Ascending aorta (tissue), 2 donors: ENCODE measurements around the gene SPHK2. TPM values are rescaled to one million over a fixed set of nuclear protein-coding genes. Genes with fewer than 3 reads are reported as not detected.
"Not testable (repeated sequence)": the region's sequence is repeated elsewhere in the genome, so short reads cannot be mapped to it uniquely, and the experiment has no call there.

Source experiments
- DNase-seq, 2 donors: peaks; one replicate each; pipeline ENCODE4 v3.0.0-alpha.2; 2019; ENCODE audit warnings: low spot score in 2 of 2
- H3K27ac ChIP-seq, 2 donors: fragments of 200-600 bp; sonication (generic); one replicate each; pipeline ENCODE4 v1.5.1; 2016 to 2017; ENCODE audit warnings: mild to moderate bottlenecking in 1 of 2
- H3K27me3 ChIP-seq: fragments of 200-600 bp; sonication (generic); one replicate; pipeline ENCODE4 v1.5.1; 2017
- H3K36me3 ChIP-seq, 2 donors: fragments of 200-600 bp; sonication (generic); one replicate each; pipeline ENCODE4 v1.5.1; 2016
- H3K4me1 ChIP-seq, 2 donors: fragments of 200-600 bp; sonication (generic); one replicate each; pipeline ENCODE4 v1.5.1; 2016 to 2017; ENCODE audit warnings: mild to moderate bottlenecking in 1 of 2
- H3K4me3 ChIP-seq, 2 donors: fragments of 200-600 bp; sonication (generic); one replicate each; pipeline ENCODE4 v1.5.1; 2016 to 2017; ENCODE audit warnings: mild to moderate bottlenecking in 1 of 2
- H3K9me3 ChIP-seq, 2 donors: fragments of 200-600 bp; sonication (generic); one replicate each; pipeline ENCODE4 v1.5.1; 2016
- intact Hi-C: fragments of 100-400 bp; cut with DNase I; formaldehyde crosslinking; loops from one replicate; pipeline ENCODE4 v1.15.1; 2023
- total RNA-seq: library from RNA; depleted of rRNA; stranded (reverse); fragments of >200 nt; gene quantifications from one replicate; pipeline ENCODE4 v1.1.0, GENCODE V29; 2016
- TF ChIP-seq, protein P1 (sequence below), 3 experiments: fragments of 200-600 bp in 2 of 3; fragments of 450-650 bp in 1 of 3; sonication (generic) in 2 of 3; IDR thresholded peaks; one replicate each; pipeline ENCODE4 v1.5.1; 2016 to 2019; ENCODE audit warnings: antibody characterized with exemption in 3 of 3, mild to moderate bottlenecking in 1 of 3, moderate library complexity in 1 of 3

The SPHK2 gene
- total RNA-seq, 1 donor from 2014 or later, result 35.3 TPM

DNA sequence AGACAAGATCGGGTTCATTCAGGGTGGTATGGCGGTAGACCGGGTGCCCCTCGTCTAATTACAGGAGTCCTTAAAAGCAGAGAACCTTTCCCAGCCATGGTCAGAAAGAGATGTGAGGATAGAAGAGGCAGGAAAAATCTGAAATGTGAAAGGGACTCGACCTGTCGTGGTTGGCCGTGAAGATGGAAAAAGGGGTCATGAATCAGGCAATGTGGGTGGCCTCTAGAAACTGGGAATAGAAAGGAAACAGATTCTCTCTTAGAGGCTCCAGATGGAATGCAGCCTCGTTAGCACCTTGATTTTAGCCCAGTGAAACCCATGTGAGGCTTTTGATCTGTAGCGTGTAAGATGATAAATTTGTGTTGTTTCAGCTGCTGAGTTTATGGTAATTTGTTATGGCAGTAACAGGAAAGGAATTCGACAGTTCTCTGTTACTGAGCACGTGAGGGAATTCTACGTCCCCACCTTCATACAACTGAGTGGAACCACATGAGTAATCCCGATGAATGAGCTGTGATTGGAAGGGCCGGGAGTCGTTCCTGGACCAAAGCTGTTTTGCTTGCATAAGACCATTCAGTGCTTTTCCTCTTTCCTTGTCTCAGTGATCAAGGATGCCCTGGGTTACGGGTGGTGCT lies 37.7 kb downstream of the SPHK2 start:
- Histone ChIP-seq H3K4me1 (no peaks in the 10 kb centered on the region), H3K4me3 (no peak overlapping the region), H3K9me3 (no peaks in the 10 kb centered on the region), H3K36me3 (no peaks in the 10 kb centered on the region), H3K27me3 (no peaks in the 10 kb centered on the region), H3K27ac (no peak overlapping the region)
- TF ChIP-seq, protein P1, sequence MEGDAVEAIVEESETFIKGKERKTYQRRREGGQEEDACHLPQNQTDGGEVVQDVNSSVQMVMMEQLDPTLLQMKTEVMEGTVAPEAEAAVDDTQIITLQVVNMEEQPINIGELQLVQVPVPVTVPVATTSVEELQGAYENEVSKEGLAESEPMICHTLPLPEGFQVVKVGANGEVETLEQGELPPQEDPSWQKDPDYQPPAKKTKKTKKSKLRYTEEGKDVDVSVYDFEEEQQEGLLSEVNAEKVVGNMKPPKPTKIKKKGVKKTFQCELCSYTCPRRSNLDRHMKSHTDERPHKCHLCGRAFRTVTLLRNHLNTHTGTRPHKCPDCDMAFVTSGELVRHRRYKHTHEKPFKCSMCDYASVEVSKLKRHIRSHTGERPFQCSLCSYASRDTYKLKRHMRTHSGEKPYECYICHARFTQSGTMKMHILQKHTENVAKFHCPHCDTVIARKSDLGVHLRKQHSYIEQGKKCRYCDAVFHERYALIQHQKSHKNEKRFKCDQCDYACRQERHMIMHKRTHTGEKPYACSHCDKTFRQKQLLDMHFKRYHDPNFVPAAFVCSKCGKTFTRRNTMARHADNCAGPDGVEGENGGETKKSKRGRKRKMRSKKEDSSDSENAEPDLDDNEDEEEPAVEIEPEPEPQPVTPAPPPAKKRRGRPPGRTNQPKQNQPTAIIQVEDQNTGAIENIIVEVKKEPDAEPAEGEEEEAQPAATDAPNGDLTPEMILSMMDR (IDR thresholded peaks at IDR 0.05), result no peak
- DNase-seq, result no peak
- intact Hi-C loops, result no loop called here

DNA sequence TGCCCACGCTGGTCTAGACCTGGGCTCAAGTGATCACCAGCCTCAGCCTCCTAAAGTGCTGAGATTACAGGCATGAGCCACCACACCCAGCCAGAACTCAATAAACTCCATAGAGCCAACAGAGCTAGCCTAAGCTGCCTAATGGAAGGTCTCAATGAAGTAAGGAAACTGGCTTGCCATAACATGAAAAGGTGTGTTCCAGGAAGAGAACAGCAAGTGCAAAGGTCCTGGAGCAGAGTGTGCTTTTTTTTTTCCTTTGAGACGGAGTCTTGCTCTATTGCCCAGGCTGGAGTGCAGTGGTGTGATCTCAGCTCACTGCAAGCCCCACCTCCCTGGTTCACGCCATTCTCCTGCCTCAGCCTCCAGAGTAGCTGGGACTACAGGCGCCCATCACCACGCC lies 38.5 kb downstream of the SPHK2 start:
- H3K9me3 ChIP-seq, intact Hi-C loops, H3K27me3 ChIP-seq, H3K4me3 ChIP-seq, H3K36me3 ChIP-seq, H3K4me1 ChIP-seq, DNase-seq, H3K27ac ChIP-seq: not testable (repeated sequence)

DNA sequence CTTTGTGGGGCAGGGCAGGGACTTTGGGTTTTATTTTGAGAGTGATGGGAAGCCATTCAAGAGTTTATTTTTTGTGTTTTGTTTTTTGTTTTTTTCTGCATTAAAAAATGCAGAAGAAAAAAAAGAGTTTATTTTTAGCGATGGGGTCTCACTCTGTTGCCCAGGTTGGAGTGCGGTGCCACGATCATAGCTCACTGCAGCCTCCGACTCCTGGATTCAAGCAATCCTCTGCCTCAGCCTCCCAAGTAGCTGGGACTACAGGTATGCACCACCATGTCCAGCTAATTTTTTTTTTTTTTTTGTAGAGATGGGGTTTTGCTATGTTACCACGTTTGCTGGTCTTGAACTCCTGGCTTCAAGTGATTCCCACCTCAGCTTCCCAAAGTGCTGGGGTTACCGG lies 39.2 kb downstream of the SPHK2 start:
- no peaks in the 10 kb centered on the region for H3K36me3 ChIP-seq
- H3K4me3 ChIP-seq, result no peak overlapping the region
- no peaks in the 10 kb centered on the region for H3K9me3 ChIP-seq
- intact Hi-C loops, result no loop called here
- no peak overlapping the region for H3K27ac ChIP-seq
- TF ChIP-seq, protein P1 (IDR thresholded peaks at IDR 0.05), result no peak
- H3K27me3 ChIP-seq, result no peaks in the 10 kb centered on the region
- H3K4me1 ChIP-seq, result no peaks in the 10 kb centered on the region
- no peak for DNase-seq

DNA sequence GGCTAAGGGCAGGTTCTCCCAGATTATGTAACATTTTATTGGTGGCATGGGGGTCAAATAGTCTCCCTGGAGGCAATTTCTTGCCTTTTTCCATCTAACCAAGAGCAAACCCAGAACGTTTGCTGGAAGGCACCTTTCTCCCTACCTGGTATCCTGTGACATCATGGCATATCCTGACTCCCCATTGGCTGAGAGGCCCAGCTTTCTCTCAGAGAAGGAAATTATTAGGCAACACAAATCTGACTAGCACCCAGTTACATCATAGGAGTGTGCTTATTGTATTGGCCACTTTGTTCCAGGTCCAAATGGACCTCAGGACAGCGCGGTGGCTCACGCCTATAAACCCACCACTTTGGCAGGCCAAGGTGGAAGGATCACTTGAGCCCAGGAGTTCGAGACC lies 40.5 kb downstream of the SPHK2 start:
- Histone ChIP-seq H3K4me1 (no peaks in the 10 kb centered on the region), H3K27ac (no peak overlapping the region), H3K36me3 (no peaks in the 10 kb centered on the region), H3K4me3 (no peak overlapping the region), H3K27me3 (no peaks in the 10 kb centered on the region), H3K9me3 (no peaks in the 10 kb centered on the region)
- TF ChIP-seq, protein P1 (IDR thresholded peaks at IDR 0.05), result no peak
- intact Hi-C loops, result no loop called here
- no peak for DNase-seq

DNA sequence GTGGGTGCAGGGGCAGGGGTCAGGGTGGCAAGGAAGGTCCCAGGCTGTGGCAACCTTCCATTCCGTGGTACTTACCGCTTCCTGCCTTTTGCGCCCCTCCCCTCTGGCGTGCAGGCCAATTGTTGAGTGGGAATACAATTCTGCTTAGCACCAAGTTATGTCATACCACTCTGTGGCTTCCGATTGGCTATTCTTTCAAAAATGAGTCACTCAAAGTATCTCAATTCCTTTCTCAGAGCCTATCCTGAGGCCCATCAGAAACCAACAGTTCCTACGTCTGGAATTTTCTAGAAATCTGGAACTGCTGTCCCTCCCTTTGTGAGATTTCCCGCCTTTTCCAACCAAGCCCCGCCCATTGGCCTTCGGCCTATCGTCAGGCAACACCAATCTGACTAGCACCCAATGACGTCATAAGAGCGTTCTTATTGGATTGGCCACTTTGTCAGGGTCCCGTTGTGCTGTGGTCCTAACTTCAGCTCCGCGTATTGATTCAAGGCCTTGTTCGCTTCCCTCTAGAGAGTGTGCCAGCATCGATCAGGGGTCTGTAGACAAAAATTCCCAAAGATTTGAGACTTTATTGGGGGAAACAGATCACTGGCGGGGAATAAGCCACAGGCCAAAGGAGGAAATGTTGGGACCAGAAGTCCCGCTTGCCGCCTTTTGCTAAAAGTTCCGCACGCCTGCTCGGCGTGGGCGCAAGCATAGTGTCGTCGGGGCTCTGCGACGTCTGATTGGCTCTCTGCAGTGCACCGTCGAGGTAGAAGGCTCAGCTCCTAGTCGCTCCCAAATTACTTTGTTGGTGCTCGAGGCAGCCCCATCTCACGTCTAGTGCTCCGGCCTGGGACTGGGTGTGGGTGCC lies 41.8 kb downstream of the SPHK2 start:
- DNase-seq, result peak; percentile 73 to 93
- intact Hi-C loops, result no loop called here
- Histone ChIP-seq H3K9me3 (no peaks in the 10 kb centered on the region), H3K4me1 (no peaks in the 10 kb centered on the region), H3K27me3 (no peaks in the 10 kb centered on the region), H3K27ac (peak overlapping the region in 1 of 2 donors; percentile 50), H3K4me3 (no peak overlapping the region), H3K36me3 (no peaks in the 10 kb centered on the region)
- TF ChIP-seq, protein P1 (IDR thresholded peaks at IDR 0.05), result no peak

DNA sequence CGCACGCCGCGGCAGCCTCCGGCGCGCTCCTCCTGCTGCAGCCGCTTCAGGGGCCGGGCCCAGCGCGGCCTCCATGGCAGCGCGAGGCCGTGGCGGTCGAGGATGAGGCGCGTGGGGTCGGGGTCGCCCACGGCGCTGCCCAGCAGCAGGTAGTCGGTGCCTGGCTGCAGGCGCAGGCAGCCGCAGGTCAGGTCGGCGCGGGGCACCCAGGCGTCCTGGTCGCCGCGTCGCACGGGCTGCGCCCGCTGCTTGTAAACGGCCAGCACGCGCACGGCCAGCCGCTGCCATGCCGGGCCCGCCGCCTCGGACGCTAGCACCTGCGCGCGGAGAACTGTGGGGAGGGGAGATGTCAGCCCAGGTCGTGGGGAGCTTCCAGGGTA lies 42.4 kb downstream of the SPHK2 start:
- DNase-seq, result no peak
- no peak overlapping the region for H3K4me3 ChIP-seq
- H3K4me1 ChIP-seq, result no peaks in the 10 kb centered on the region
- TF ChIP-seq, protein P1 (IDR thresholded peaks at IDR 0.05), result no peak
- H3K9me3 ChIP-seq, result no peaks in the 10 kb centered on the region
- no peaks in the 10 kb centered on the region for H3K36me3 ChIP-seq
- intact Hi-C loops, result no loop called here
- H3K27ac ChIP-seq, result no peak overlapping the region
- H3K27me3 ChIP-seq, result no peaks in the 10 kb centered on the region
